HepG2 (cell line): ENCODE data around the gene ING5. TPM values are rescaled to one million over a fixed set of nuclear protein-coding genes. Genes with fewer than 3 reads are reported as not detected.

Source experiments
- CCDC6 ChIP-seq: sonication (generic); formaldehyde crosslinking; IDR thresholded peaks from 2 replicates; pipeline ENCODE4 v1.8.1; 2022; ENCODE audit warnings: mild to moderate bottlenecking, missing genetic modification reagents, moderate library complexity
- HNF4G ChIP-seq, 2 experiments: sonication (generic) in 1 of 2; formaldehyde crosslinking in 1 of 2; IDR thresholded peaks; 2 replicates each; pipeline versions ENCODE4 v1.4.0 to v1.6.1; 2011 to 2020; ENCODE audit warnings: borderline replicate concordance in 2 of 2, low read depth in 2 of 2, mild to moderate bottlenecking in 2 of 2, low read length in 1 of 2, missing genetic modification reagents in 1 of 2, moderate library complexity in 1 of 2
- JUN ChIP-seq: sonication (generic); formaldehyde crosslinking; IDR thresholded peaks from 2 replicates; pipeline ENCODE4 v1.4.0; 2020; ENCODE audit warnings: mild to moderate bottlenecking, missing genetic modification reagents
- KLF16 ChIP-seq, 2 experiments: sonication (generic) in 1 of 2; formaldehyde crosslinking in 1 of 2; IDR thresholded peaks; 2 replicates each; pipeline versions ENCODE4 v1.6.1 to v1.8.0; 2016 to 2023; ENCODE audit warnings: missing genetic modification reagents in 2 of 2, missing compliant biosample characterization in 1 of 2
- NPAS2 ChIP-seq: sonication (generic); formaldehyde crosslinking; IDR thresholded peaks from 2 replicates; pipeline ENCODE4 v1.8.0; 2022; ENCODE audit warnings: mild to moderate bottlenecking, missing genetic modification reagents, borderline replicate concordance
- REL ChIP-seq: sonication (generic); formaldehyde crosslinking; conservative IDR thresholded peaks from 2 replicates; pipeline ENCODE4 v1.8.0; 2022; ENCODE audit warnings: mild to moderate bottlenecking, missing genetic modification reagents, moderate library complexity
- SIX1 ChIP-seq: sonication (generic); formaldehyde crosslinking; IDR thresholded peaks from 2 replicates; pipeline ENCODE4 v1.4.0; 2020; ENCODE audit warnings: missing genetic modification reagents, borderline replicate concordance
- ZNF557 ChIP-seq: sonication (generic); formaldehyde crosslinking; IDR thresholded peaks from 2 replicates; pipeline ENCODE4 v1.4.0; 2020; ENCODE audit warnings: missing genetic modification reagents
- polyA plus RNA-seq, 8 experiments: library from polyadenylated mRNA; depleted of rRNA in 3 of 8; stranded (reverse) in 7 of 8; unstranded in 1 of 8; fragments of >200 nt; fragmentation: Illumina TruSeq in 4 of 8; extraction: Trizol in 4 of 8; gene quantifications; 2 replicates each; pipeline versions ENCODE4 v1.2.1 to v1.2.3, GENCODE V29; 2011 to 2016; ENCODE audit warnings: low read depth in 4 of 8, missing spikeins in 1 of 8, mixed read lengths in 1 of 8; ENCODE audit not compliant: insufficient read depth in 1 of 8
- total RNA-seq, 5 experiments: library from RNA; depleted of rRNA; stranded (reverse); fragments of >200 nt; fragmentation: Illumina TruSeq; extraction: Trizol; gene quantifications; 2 replicates each; pipeline ENCODE4 v1.2.3, GENCODE V29; 2016; ENCODE audit warnings: low read depth in 1 of 5
- TF ChIP-seq, protein P1 (sequence below): sonication (generic); formaldehyde crosslinking; IDR thresholded peaks from 2 replicates; pipeline ENCODE4 v1.4.0; 2020; ENCODE audit warnings: mild to moderate bottlenecking, missing genetic modification reagents
- TF ChIP-seq, protein P2 (sequence below): sonication (generic); formaldehyde crosslinking; IDR thresholded peaks from 2 replicates; pipeline ENCODE4 v1.9.0; 2021; ENCODE audit warnings: missing genetic modification reagents, borderline replicate concordance
- TF ChIP-seq, protein P3 (sequence below): sonication (generic); formaldehyde crosslinking; IDR thresholded peaks from 2 replicates; pipeline ENCODE4 v1.4.0; 2020; ENCODE audit warnings: missing genetic modification reagents
- TF ChIP-seq, protein P4 (sequence below): sonication (generic); formaldehyde crosslinking; IDR thresholded peaks from 2 replicates; pipeline ENCODE4 v1.4.0; 2020; ENCODE audit warnings: missing genetic modification reagents

The ING5 gene
- total and polyA plus RNA-seq, 2 of the 13 experiments (the other 11 are each of a cell fraction or from before 2014, with no cell fraction given), result 61.9 to 71.9 TPM

DNA sequence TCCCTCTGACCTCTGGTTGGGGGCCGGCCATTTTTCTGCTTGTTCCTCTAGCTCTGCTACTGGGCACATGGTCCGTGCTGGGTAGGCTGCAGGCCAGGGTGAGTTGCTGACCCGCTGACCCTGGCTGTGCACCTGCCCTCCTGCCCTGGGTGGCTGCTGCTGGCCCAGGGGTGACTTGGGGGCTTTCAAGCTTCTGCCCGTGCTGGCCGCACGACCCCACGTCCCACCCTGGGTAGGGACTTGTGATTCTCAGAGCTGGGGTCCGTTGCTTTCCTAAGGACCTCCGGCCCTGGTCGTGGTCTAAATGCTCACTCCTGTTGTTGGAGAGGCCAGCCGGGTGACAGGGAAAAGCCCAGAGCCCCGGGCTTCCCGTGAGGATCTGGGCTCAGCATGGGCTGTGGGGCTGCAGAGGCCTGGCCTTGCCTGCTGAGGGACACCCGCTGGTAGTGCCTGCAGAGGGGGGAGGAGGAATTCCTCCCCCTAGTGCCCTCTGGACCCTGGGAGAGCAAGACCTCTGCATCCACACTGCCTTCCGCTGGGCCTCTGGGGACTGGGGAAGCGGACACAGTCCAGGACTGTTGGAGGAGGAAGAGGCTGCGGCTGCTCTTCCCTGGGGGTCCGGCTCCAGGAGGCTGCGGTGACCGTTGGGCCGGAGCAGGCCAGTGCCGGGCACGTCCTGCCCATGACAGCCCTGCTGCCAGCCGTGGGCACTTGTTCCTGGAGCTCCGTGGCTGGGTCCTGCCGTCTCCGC is 68.5 kb downstream of the ING5 start (continued):
- TF ChIP-seq, protein P1, sequence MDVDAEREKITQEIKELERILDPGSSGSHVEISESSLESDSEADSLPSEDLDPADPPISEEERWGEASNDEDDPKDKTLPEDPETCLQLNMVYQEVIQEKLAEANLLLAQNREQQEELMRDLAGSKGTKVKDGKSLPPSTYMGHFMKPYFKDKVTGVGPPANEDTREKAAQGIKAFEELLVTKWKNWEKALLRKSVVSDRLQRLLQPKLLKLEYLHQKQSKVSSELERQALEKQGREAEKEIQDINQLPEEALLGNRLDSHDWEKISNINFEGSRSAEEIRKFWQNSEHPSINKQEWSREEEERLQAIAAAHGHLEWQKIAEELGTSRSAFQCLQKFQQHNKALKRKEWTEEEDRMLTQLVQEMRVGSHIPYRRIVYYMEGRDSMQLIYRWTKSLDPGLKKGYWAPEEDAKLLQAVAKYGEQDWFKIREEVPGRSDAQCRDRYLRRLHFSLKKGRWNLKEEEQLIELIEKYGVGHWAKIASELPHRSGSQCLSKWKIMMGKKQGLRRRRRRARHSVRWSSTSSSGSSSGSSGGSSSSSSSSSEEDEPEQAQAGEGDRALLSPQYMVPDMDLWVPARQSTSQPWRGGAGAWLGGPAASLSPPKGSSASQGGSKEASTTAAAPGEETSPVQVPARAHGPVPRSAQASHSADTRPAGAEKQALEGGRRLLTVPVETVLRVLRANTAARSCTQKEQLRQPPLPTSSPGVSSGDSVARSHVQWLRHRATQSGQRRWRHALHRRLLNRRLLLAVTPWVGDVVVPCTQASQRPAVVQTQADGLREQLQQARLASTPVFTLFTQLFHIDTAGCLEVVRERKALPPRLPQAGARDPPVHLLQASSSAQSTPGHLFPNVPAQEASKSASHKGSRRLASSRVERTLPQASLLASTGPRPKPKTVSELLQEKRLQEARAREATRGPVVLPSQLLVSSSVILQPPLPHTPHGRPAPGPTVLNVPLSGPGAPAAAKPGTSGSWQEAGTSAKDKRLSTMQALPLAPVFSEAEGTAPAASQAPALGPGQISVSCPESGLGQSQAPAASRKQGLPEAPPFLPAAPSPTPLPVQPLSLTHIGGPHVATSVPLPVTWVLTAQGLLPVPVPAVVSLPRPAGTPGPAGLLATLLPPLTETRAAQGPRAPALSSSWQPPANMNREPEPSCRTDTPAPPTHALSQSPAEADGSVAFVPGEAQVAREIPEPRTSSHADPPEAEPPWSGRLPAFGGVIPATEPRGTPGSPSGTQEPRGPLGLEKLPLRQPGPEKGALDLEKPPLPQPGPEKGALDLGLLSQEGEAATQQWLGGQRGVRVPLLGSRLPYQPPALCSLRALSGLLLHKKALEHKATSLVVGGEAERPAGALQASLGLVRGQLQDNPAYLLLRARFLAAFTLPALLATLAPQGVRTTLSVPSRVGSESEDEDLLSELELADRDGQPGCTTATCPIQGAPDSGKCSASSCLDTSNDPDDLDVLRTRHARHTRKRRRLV (CRISPR knock-in tag), result peak; percentile 55
- TF ChIP-seq SIX1 (CRISPR knock-in tag), result peak; percentile 42; the same call in 1 of the 2 replicates
- peak; percentile 99 for TF ChIP-seq HNF4G (IDR thresholded peaks at IDR 0.05; ENCODE audit: borderline replicate concordance, low read depth, low read length)
- peak; percentile 99 for TF ChIP-seq HNF4G (CRISPR knock-in tag; IDR thresholded peaks at IDR 0.05; ENCODE audit: borderline replicate concordance, low read depth)
- TF ChIP-seq, protein P2, sequence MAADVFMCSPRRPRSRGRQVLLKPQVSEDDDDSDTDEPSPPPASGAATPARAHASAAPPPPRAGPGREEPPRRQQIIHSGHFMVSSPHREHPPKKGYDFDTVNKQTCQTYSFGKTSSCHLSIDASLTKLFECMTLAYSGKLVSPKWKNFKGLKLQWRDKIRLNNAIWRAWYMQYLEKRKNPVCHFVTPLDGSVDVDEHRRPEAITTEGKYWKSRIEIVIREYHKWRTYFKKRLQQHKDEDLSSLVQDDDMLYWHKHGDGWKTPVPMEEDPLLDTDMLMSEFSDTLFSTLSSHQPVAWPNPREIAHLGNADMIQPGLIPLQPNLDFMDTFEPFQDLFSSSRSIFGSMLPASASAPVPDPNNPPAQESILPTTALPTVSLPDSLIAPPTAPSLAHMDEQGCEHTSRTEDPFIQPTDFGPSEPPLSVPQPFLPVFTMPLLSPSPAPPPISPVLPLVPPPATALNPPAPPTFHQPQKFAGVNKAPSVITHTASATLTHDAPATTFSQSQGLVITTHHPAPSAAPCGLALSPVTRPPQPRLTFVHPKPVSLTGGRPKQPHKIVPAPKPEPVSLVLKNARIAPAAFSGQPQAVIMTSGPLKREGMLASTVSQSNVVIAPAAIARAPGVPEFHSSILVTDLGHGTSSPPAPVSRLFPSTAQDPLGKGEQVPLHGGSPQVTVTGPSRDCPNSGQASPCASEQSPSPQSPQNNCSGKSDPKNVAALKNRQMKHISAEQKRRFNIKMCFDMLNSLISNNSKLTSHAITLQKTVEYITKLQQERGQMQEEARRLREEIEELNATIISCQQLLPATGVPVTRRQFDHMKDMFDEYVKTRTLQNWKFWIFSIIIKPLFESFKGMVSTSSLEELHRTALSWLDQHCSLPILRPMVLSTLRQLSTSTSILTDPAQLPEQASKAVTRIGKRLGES (CRISPR knock-in tag), result peak; percentile 35; the same call in 1 of the 2 replicates
- TF ChIP-seq ZNF557 (CRISPR knock-in tag), result peak; percentile 93; the same call in 1 of the 2 replicates
- peak in 1 of 2 experiments; percentile 89; a peak in 2 of 4 replicates for TF ChIP-seq KLF16 (CRISPR knock-in tag; IDR thresholded peaks at IDR 0.05)
- TF ChIP-seq, protein P3, sequence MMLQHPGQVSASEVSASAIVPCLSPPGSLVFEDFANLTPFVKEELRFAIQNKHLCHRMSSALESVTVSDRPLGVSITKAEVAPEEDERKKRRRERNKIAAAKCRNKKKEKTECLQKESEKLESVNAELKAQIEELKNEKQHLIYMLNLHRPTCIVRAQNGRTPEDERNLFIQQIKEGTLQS, result no peak; the same call in 1 of the 2 replicates
- TF ChIP-seq NPAS2, result no peak
- TF ChIP-seq, protein P4, sequence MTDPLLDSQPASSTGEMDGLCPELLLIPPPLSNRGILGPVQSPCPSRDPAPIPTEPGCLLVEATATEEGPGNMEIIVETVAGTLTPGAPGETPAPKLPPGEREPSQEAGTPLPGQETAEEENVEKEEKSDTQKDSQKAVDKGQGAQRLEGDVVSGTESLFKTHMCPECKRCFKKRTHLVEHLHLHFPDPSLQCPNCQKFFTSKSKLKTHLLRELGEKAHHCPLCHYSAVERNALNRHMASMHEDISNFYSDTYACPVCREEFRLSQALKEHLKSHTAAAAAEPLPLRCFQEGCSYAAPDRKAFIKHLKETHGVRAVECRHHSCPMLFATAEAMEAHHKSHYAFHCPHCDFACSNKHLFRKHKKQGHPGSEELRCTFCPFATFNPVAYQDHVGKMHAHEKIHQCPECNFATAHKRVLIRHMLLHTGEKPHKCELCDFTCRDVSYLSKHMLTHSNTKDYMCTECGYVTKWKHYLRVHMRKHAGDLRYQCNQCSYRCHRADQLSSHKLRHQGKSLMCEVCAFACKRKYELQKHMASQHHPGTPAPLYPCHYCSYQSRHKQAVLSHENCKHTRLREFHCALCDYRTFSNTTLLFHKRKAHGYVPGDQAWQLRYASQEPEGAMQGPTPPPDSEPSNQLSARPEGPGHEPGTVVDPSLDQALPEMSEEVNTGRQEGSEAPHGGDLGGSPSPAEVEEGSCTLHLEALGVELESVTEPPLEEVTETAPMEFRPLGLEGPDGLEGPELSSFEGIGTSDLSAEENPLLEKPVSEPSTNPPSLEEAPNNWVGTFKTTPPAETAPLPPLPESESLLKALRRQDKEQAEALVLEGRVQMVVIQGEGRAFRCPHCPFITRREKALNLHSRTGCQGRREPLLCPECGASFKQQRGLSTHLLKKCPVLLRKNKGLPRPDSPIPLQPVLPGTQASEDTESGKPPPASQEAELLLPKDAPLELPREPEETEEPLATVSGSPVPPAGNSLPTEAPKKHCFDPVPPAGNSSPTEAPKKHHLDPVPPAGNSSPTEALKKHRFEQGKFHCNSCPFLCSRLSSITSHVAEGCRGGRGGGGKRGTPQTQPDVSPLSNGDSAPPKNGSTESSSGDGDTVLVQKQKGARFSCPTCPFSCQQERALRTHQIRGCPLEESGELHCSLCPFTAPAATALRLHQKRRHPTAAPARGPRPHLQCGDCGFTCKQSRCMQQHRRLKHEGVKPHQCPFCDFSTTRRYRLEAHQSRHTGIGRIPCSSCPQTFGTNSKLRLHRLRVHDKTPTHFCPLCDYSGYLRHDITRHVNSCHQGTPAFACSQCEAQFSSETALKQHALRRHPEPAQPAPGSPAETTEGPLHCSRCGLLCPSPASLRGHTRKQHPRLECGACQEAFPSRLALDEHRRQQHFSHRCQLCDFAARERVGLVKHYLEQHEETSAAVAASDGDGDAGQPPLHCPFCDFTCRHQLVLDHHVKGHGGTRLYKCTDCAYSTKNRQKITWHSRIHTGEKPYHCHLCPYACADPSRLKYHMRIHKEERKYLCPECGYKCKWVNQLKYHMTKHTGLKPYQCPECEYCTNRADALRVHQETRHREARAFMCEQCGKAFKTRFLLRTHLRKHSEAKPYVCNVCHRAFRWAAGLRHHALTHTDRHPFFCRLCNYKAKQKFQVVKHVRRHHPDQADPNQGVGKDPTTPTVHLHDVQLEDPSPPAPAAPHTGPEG (CRISPR knock-in tag), result peak; percentile 62; the same call in 1 of the 2 replicates
- no peak; the same call in 1 of the 2 replicates for TF ChIP-seq CCDC6 (CRISPR knock-in tag)
- TF ChIP-seq JUN (CRISPR knock-in tag), result no peak
- TF ChIP-seq REL (CRISPR knock-in tag), result peak; percentile 68; the same call in 1 of the 2 replicates
